ENCODE data around the gene SLC40A1. TPM values are rescaled to one million over a fixed set of nuclear protein-coding genes. Genes with fewer than 3 reads are reported as not detected.

The SLC40A1 gene
- total and polyA plus RNA-seq, 10 of the 15 experiments (the other 5 are each of a cell fraction or from before 2014, with no cell fraction given), result 0.01 to 0.38 (median 0.08) TPM; not detected in 7

- TF ChIP-seq HDAC2 (IDR thresholded peaks at IDR 0.05) (no peak), BMI1 (IDR thresholded peaks at IDR 0.05; ENCODE audit: borderline replicate concordance) (no peak), NR2F1 (conservative IDR thresholded peaks at IDR 0.05) (no peak), CEBPB (IDR thresholded peaks at IDR 0.05; ENCODE audit: borderline replicate concordance in 1 of 2, low read depth in 2 of 2, low read length in 2 of 2) (no peak), HCFC1 (IDR thresholded peaks at IDR 0.05; ENCODE audit: low read length) (no peak), MXI1 (IDR thresholded peaks at IDR 0.05; ENCODE audit: low read depth, low read length) (no peak)
Observed at GRCh38 chr2:189542145-189542882, 38.3 kb downstream of the SLC40A1 start (continued).

- BruUV-seq (replicated peaks), result no TSS peak
- ChIA-PET RAD21 (ENCODE audit: unreplicated experiment) (no interaction called here), POLR2A (no interaction called here), CTCF (no interaction called here), SMC1A (ENCODE audit: uncharacterized antibody, unreplicated experiment) (interaction anchor here (1.4 kb wide), 1 partner anchor 13 kb away, joined by 3 read pairs; no protein-coding TSS in a partner anchor)
- DNase-seq (ENCODE audit: low read depth, low spot score) (no peak), FAIRE-seq (no peak), ATAC-seq (no peak)
- H3K79me2 ChIP-seq (ENCODE audit: control insufficient read depth, insufficient read depth, low read length), result no peaks in the 10 kb centered on the region
- H3K4me2 ChIP-seq (ENCODE audit: control insufficient read depth, insufficient read depth), result no peak overlapping the region
- no peak overlapping the region for H3K4me3 ChIP-seq
- WGBS (ENCODE audit: insufficient coverage, insufficient replicate concordance, low lambda C conversion rate, missing lambda C conversion rate), result 59% methylated on average over 5 of the region's 5 CpGs
- no peaks in the 10 kb centered on the region for H3K36me3 ChIP-seq (ENCODE audit: control insufficient read depth in 2 of 2, insufficient read depth in 2 of 2, low read length in 1 of 2)
- no peak overlapping the region for H3K9ac ChIP-seq (ENCODE audit: control insufficient read depth, insufficient read depth, low read length)
- no peak overlapping the region for H3K27ac ChIP-seq (ENCODE audit: control insufficient read depth, insufficient read depth)
- intact Hi-C loops (cut with micrococcal nuclease; ENCODE audit: unreplicated experiment) (no loop called here), in situ Hi-C loops (cut with MboI) (no loop called here)
- H3K27me3 ChIP-seq (replicated peaks in 1 of 2; ENCODE audit: control insufficient read depth in 2 of 2, insufficient read depth in 2 of 2, low read length in 1 of 2), result no peaks in the 10 kb centered on the region
- no peaks in the 10 kb centered on the region for H3K4me1 ChIP-seq (ENCODE audit: control insufficient read depth, insufficient read depth, low read length)
- no peaks in the 10 kb centered on the region for H4K20me1 ChIP-seq (ENCODE audit: control insufficient read depth, insufficient read depth)
- H3K9me3 ChIP-seq (replicated peaks; ENCODE audit: control insufficient read depth, insufficient read depth, low read length), result no peaks in the 10 kb centered on the region
- no peak overlapping the region for H2AFZ ChIP-seq (ENCODE audit: control insufficient read depth, low read depth, low read length)
- TF ChIP-seq FOXM1 (IDR thresholded peaks at IDR 0.05; ENCODE audit: low read depth, low read length), result no peak
- TF ChIP-seq SKIL (IDR thresholded peaks at IDR 0.05; ENCODE audit: low read depth, poor library complexity, severe bottlenecking), result no peak
- no peak for TF ChIP-seq ZBTB33 (IDR thresholded peaks at IDR 0.05)
Observed at GRCh38 chr2:189541591-189541990, 39.0 kb downstream of the SLC40A1 start.

Data from GM12878 (cell line).